Mesothelial cell of epicardium (in vitro differentiated cells): Measurements from ENCODE around the gene DPYD. TPM values are rescaled to one million over a fixed set of nuclear protein-coding genes. Genes with fewer than 3 reads are reported as not detected.

Experiments
- DNase-seq, 2 experiments: peaks; one replicate each; pipeline ENCODE4 v3.0.0; 2021; ENCODE audit warnings: low spot score in 2 of 2; ENCODE audit not compliant: unreplicated experiment in 2 of 2
- H3K27ac Mint-ChIP-seq: 2 replicates; pipeline ENCODE4 v1.8.0; 2021; ENCODE audit warnings: mixed read lengths
- H3K27me3 Mint-ChIP-seq: 2 replicates; pipeline ENCODE4 v1.8.0; 2021; ENCODE audit warnings: low read depth, mixed read lengths
- H3K36me3 Mint-ChIP-seq: 2 replicates; pipeline ENCODE4 v1.8.0; 2021; ENCODE audit warnings: mixed read lengths
- H3K4me1 Mint-ChIP-seq: 2 replicates; pipeline ENCODE4 v1.8.0; 2021; ENCODE audit warnings: mixed read lengths
- H3K4me3 Mint-ChIP-seq: 2 replicates; pipeline ENCODE4 v1.8.0; 2021; ENCODE audit warnings: mild to moderate bottlenecking, moderate library complexity, mixed read lengths
- H3K9me3 Mint-ChIP-seq: 2 replicates; pipeline ENCODE4 v1.8.0; 2021; ENCODE audit warnings: mixed read lengths
- total RNA-seq: library from RNA; stranded (reverse); gene quantifications from 3 replicates; pipeline ENCODE4 v1.2.1, GENCODE V29; 2021
- TF ChIP-seq, protein P1 (sequence below): fragments of 200-600 bp; sonication (generic); IDR thresholded peaks from one replicate; pipeline ENCODE4 v1.5.0; 2021; ENCODE audit warnings: antibody characterized with exemption; ENCODE audit not compliant: unreplicated experiment

Gene DPYD
- total RNA-seq, 1 donor from 2014 or later, result 13.3 TPM

DNA sequence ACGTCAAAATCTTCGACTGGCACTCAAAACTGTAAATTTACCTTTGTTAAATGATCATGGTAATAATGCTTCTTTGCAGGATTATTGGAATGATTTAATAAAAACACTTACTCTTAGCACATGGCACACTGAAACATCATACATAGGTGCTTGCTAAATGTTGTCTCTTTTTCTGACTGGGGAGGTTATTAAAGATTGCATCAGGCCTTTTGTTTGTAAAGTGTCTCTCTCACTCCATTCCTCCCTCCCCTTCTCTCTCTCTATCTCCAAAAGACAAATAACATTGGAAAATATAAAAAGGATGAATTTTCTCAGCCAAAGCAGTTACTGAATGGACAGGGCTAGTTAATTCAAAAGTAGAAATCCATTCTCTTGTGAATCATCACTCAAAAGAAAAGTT lies 404.2 kb downstream of the DPYD start:
- Mint-ChIP-seq H3K4me3 (no peak overlapping the region), H3K27ac (no peak overlapping the region), H3K36me3 (peaks cover 6% of the 10 kb centered on the region), H3K9me3 (peaks cover 20% of the 10 kb centered on the region), H3K27me3 (no peaks in the 10 kb centered on the region), H3K4me1 (no peaks in the 10 kb centered on the region)
- DNase-seq, result no peak
- TF ChIP-seq, protein P1, sequence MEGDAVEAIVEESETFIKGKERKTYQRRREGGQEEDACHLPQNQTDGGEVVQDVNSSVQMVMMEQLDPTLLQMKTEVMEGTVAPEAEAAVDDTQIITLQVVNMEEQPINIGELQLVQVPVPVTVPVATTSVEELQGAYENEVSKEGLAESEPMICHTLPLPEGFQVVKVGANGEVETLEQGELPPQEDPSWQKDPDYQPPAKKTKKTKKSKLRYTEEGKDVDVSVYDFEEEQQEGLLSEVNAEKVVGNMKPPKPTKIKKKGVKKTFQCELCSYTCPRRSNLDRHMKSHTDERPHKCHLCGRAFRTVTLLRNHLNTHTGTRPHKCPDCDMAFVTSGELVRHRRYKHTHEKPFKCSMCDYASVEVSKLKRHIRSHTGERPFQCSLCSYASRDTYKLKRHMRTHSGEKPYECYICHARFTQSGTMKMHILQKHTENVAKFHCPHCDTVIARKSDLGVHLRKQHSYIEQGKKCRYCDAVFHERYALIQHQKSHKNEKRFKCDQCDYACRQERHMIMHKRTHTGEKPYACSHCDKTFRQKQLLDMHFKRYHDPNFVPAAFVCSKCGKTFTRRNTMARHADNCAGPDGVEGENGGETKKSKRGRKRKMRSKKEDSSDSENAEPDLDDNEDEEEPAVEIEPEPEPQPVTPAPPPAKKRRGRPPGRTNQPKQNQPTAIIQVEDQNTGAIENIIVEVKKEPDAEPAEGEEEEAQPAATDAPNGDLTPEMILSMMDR, result no peak

DNA sequence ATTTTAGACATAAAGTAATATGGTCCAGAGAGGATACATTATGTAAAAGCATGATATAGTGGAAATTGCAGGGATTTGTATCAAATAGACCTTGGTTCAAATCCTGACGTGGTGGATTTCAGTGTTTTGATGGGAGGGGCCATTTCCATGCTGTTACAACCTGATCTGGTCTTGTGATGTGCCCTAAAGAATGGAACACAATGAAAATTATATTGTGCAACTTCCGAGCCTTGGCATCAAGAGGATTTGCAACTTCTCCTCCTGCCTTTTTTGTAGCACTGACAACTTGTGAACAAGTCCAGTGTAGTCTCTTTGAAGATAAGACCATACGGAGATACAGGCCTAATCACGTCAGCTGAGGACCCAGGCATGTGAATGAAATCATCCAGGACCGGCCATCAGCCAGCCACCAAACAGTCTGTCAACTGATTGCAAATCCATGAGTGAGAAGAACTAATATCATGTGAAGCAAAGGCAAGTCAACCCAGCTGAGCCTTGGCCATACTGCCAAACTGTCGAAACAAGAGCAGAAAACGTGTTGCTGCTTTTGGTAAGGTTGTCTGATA lies 412.1 kb downstream of the DPYD start:
- no peak for DNase-seq
- no peaks in the 10 kb centered on the region for H3K4me1 Mint-ChIP-seq
- H3K36me3 Mint-ChIP-seq, result peaks cover 3% of the 10 kb centered on the region
- H3K4me3 Mint-ChIP-seq, result no peak overlapping the region
- no peaks in the 10 kb centered on the region for H3K27me3 Mint-ChIP-seq
- TF ChIP-seq, protein P1, result no peak
- H3K27ac Mint-ChIP-seq, result no peak overlapping the region
- H3K9me3 Mint-ChIP-seq, result peaks cover 15% of the 10 kb centered on the region

GRCh38 chr1:97507863-97508262 lies 413.0 kb downstream of the DPYD start:
- Mint-ChIP-seq H3K4me3 (no peak overlapping the region), H3K9me3 (peaks cover 15% of the 10 kb centered on the region), H3K4me1 (no peaks in the 10 kb centered on the region), H3K36me3 (peaks cover 3% of the 10 kb centered on the region), H3K27ac (no peak overlapping the region), H3K27me3 (no peaks in the 10 kb centered on the region)
- no peak for DNase-seq
- TF ChIP-seq, protein P1, result no peak

DNA sequence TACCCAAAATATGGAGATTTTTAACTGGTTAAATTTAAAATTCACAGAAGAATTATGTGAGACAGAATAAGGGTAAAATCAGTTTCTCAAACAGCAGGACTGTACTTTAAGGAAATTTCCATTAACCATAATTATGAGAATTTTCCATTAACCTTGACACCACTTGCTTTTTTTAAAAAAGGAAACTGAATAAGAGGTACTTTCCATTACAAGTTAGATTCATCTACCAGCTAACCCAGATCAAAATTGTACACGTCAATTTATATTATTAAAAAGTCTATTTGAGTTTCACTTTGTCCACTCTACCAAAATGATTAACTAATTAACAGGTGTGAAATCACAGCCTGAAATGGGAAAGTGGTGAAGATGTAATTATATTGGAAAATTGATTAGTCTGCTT lies 414.5 kb downstream of the DPYD start:
- H3K36me3 Mint-ChIP-seq, result peaks cover 3% of the 10 kb centered on the region
- H3K4me3 Mint-ChIP-seq, result no peak overlapping the region
- TF ChIP-seq, protein P1, result no peak

DNA sequence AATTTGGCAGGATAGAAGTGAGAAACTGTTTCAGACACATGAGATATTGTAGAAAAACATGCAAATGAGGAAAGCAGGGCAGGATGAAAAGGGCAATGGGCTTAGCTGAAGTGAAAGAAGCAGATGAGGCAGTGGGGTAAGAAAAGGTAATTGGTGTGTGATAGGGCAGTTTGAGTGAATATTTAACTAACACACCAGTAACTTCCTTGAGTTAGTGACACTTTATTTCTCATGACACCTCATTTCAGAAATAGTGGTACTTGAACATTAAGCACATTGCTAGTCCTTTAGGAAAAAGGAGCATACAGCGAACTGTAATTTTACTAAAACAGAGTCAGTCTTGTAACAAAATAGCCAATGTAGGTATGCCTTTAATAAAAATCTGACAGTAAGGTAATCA lies 415.0 kb downstream of the DPYD start:
- H3K9me3 Mint-ChIP-seq, result peaks cover 13% of the 10 kb centered on the region
- peaks cover 3% of the 10 kb centered on the region for H3K4me1 Mint-ChIP-seq
- H3K4me3 Mint-ChIP-seq, result no peak overlapping the region
- H3K36me3 Mint-ChIP-seq, result peaks cover 3% of the 10 kb centered on the region
- DNase-seq, result no peak
- H3K27me3 Mint-ChIP-seq, result no peaks in the 10 kb centered on the region
- TF ChIP-seq, protein P1, result no peak
- H3K27ac Mint-ChIP-seq, result no peak overlapping the region

More for the DNA sequence above, 414.5 kb downstream of the DPYD start:
- Mint-ChIP-seq H3K27ac (no peak overlapping the region), H3K27me3 (no peaks in the 10 kb centered on the region), H3K4me1 (peaks cover 2% of the 10 kb centered on the region), H3K9me3 (peaks cover 15% of the 10 kb centered on the region)
- DNase-seq, result no peak

GRCh38 chr1:97505289-97505688 lies 415.5 kb downstream of the DPYD start:
- TF ChIP-seq, protein P1, result no peak
- Mint-ChIP-seq H3K4me1 (peaks cover 5% of the 10 kb centered on the region), H3K36me3 (peaks cover 3% of the 10 kb centered on the region), H3K4me3 (no peak overlapping the region), H3K27ac (no peak overlapping the region), H3K9me3 (peaks cover 10% of the 10 kb centered on the region), H3K27me3 (no peaks in the 10 kb centered on the region)
- no peak for DNase-seq
